COR-L47 (cell line): ENCODE results near the gene DYNC2I2.
"Not testable (repeated sequence)": the region's sequence is repeated elsewhere in the genome, so short reads cannot be mapped to it uniquely, and the experiment has no call there.

Experiments used
- DNase-seq: peaks from one replicate; lab custom pipeline; 2025; lab: John Stamatoyannopoulos, UW

DYNC2I2 gene

GRCh38 chr9:128656416-128657343, at the start of gene DYNC2I2:
TSS of gene DYNC2I2 (minus strand) at chr9:128656847. CDS start at chr9:128656726, 121 bp downstream.
- peak; percentile 93 for DNase-seq

GRCh38 chr9:128706045-128706444, 49.4 kb upstream of the DYNC2I2 start:
- no peak for DNase-seq

- DNase-seq = no peak
These were observed 48.7 kb upstream of the DYNC2I2 start for GRCh38 chr9:128705051-128705965.

GRCh38 chr9:128704356-128704670, 47.7 kb upstream of the DYNC2I2 start:
- no peak for DNase-seq

- no peak for DNase-seq
These were observed 47.1 kb upstream of the DYNC2I2 start for GRCh38 chr9:128703616-128704355.

GRCh38 chr9:128702949-128703615, 46.4 kb upstream of the DYNC2I2 start:
- DNase-seq = no peak

- peak; percentile 35 for DNase-seq
These were observed 45.9 kb upstream of the DYNC2I2 start, which contains the start of gene PKN3 for GRCh38 chr9:128702445-128702948. TSS of gene PKN3 (plus strand) at chr9:128702503. CDS start at chr9:128702916, 413 bp downstream.

GRCh38 chr9:128701227-128701854, 44.7 kb upstream of the DYNC2I2 start:
- DNase-seq = no peak

GRCh38 chr9:128699096-128699795, 42.6 kb upstream of the DYNC2I2 start:
- DNase-seq = not testable (repeated sequence)

- no peak for DNase-seq
These were observed 40.5 kb upstream of the DYNC2I2 start for GRCh38 chr9:128696923-128697707.

- no peak for DNase-seq
These were observed 37.7 kb upstream of the DYNC2I2 start for GRCh38 chr9:128694344-128694743.

GRCh38 chr9:128693738-128694137, 37.1 kb upstream of the DYNC2I2 start:
- not testable (repeated sequence) for DNase-seq

GRCh38 chr9:128690684-128691034, 34.0 kb upstream of the DYNC2I2 start:
- DNase-seq = no peak

- DNase-seq = peak; percentile 68
These were observed 33.4 kb upstream of the DYNC2I2 start for GRCh38 chr9:128689820-128690683.

- peak; percentile 59 for DNase-seq
These were observed 32.7 kb upstream of the DYNC2I2 start for GRCh38 chr9:128689293-128689774.

GRCh38 chr9:128688501-128689292, 32.0 kb upstream of the DYNC2I2 start, which contains the start of gene SET:
TSS of gene SET (plus strand) at chr9:128689222. CDS start at chr9:128689583, 361 bp downstream.
- DNase-seq = peak; percentile 91

GRCh38 chr9:128687453-128687852, 30.8 kb upstream of the DYNC2I2 start:
- DNase-seq = no peak
